ENCODE measurements around the gene VWCE.

VWCE gene

GRCh38 chr11:61328351-61328750 lies 33.2 kb upstream of the VWCE start:
- no peak for DNase-seq

GRCh38 chr11:61327669-61328071 lies 32.6 kb upstream of the VWCE start:
- no peak for DNase-seq

- DNase-seq, result no peak
Observed at GRCh38 chr11:61325649-61326414, 30.7 kb upstream of the VWCE start.

GRCh38 chr11:61315260-61315659 lies 20.1 kb upstream of the VWCE start:
- DNase-seq, result no peak

GRCh38 chr11:61310749-61311148 lies 15.6 kb upstream of the VWCE start:
- DNase-seq, result no peak

GRCh38 chr11:61309739-61310138 lies 14.6 kb upstream of the VWCE start:
- no peak for DNase-seq

- no peak for DNase-seq
Observed at GRCh38 chr11:61309141-61309540, 14.0 kb upstream of the VWCE start.

GRCh38 chr11:61307354-61307753 lies 12.2 kb upstream of the VWCE start:
- DNase-seq, result no peak

- no peak for DNase-seq
Observed at GRCh38 chr11:61306221-61306620, 11.1 kb upstream of the VWCE start.

- no peak for DNase-seq
Observed at GRCh38 chr11:61305417-61305816, 10.3 kb upstream of the VWCE start.

GRCh38 chr11:61303725-61304124 lies 8.6 kb upstream of the VWCE start:
- no peak for DNase-seq

GRCh38 chr11:61302550-61302949 lies 7.4 kb upstream of the VWCE start:
- DNase-seq, result no peak

GRCh38 chr11:61298663-61299244 lies 3.6 kb upstream of the VWCE start:
- no peak for DNase-seq

GRCh38 chr11:61297746-61298145 lies 2.6 kb upstream of the VWCE start:
- DNase-seq, result no peak

- no peak for DNase-seq
Observed at GRCh38 chr11:61297341-61297740, 2.2 kb upstream of the VWCE start.

- DNase-seq, result no peak
Observed at GRCh38 chr11:61295596-61295926, 445 bp upstream of the VWCE start.

- peak; percentile 5 for DNase-seq
Observed at GRCh38 chr11:61293867-61294716, 1.0 kb downstream of the VWCE start.

GRCh38 chr11:61292356-61292755 lies 2.8 kb downstream of the VWCE start:
- DNase-seq, result no peak

GRCh38 chr11:61290905-61291690 lies 4.0 kb downstream of the VWCE start:
- DNase-seq, result no peak

- no peak for DNase-seq
Observed at GRCh38 chr11:61287338-61287977, 7.7 kb downstream of the VWCE start.

- no peak for DNase-seq
Observed at GRCh38 chr11:61283613-61284012, 11.5 kb downstream of the VWCE start.

- DNase-seq, result no peak
Observed at GRCh38 chr11:61281581-61282250, 13.4 kb downstream of the VWCE start.
